Heart right ventricle (tissue), 16 donors: Measurements from ENCODE around the gene TTL. TPM values are rescaled to one million over a fixed set of nuclear protein-coding genes. Genes with fewer than 3 reads are reported as not detected.

Experiments
- ATAC-seq, 8 donors: fragments of 200-7000 bp; cut with Tn5 transposase; one replicate each; pipeline ENCODE4 v1.9.1; 2020; ENCODE audit warnings: mild to moderate bottlenecking in 8 of 8, moderate library complexity in 8 of 8, moderate number of reproducible peaks in 1 of 8
- DNase-seq, 2 donors: peaks; one replicate each; pipeline ENCODE4 v3.0.0-alpha.2; 2020
- H3K27ac ChIP-seq, 10 donors: fragments of 200-600 bp; sonication (generic) in 2 of 10; one replicate each; pipeline versions ENCODE4 v1.5.0 to v1.8.0; 2020 to 2022; ENCODE audit warnings: mild to moderate bottlenecking in 3 of 10
- H3K27me3 ChIP-seq, 7 donors: fragments of 200-600 bp; one replicate each; pipeline ENCODE4 v1.8.0; 2021 to 2022; ENCODE audit warnings: mild to moderate bottlenecking in 2 of 7
- H3K36me3 ChIP-seq, 9 donors: fragments of 200-600 bp; sonication (generic) in 1 of 9; one replicate each; pipeline versions ENCODE4 v1.5.0 to v1.8.0; 2020 to 2022; ENCODE audit warnings: mild to moderate bottlenecking in 2 of 9
- H3K4me1 ChIP-seq, 9 donors: fragments of 200-600 bp; sonication (generic) in 1 of 9; one replicate each; pipeline versions ENCODE4 v1.5.0 to v1.8.0; 2020 to 2022; ENCODE audit warnings: mild to moderate bottlenecking in 4 of 9
- H3K4me3 ChIP-seq, 10 donors: fragments of 200-600 bp; sonication (generic) in 2 of 10; one replicate each; pipeline versions ENCODE4 v1.5.0 to v1.8.0; 2020 to 2022; ENCODE audit warnings: mild to moderate bottlenecking in 7 of 10, moderate library complexity in 2 of 10
- H3K9me3 ChIP-seq, 11 donors: fragments of 200-600 bp in 10 of 11; sonication (generic) in 2 of 11; one replicate each; pipeline versions ENCODE4 v1.5.0 to v1.8.0; 2013 to 2022; ENCODE audit warnings: mild to moderate bottlenecking in 2 of 11, control low read depth in 1 of 11, moderate library complexity in 1 of 11
- WGBS, 2 donors: extraction: QIAGEN DNeasy Blood & Tissue Kit; methylation state at CpG; one replicate each; pipeline ENCODE4 v1.1.7; 2013; ENCODE audit warnings: inconsistent platforms in 1 of 2; 5-methylcytosine and 5-hydroxymethylcytosine counted together
- intact Hi-C, 10 donors: fragments of 100-400 bp; cut with DNase I; formaldehyde crosslinking; loops; one replicate each; pipeline versions ENCODE4 v1.11.1 to v1.14.2; 2022
- polyA plus RNA-seq, 2 donors: library from polyadenylated mRNA; stranded (reverse); fragments of 200-250 nt; gene quantifications; one replicate each; pipeline ENCODE4 v1.2.3, GENCODE V29; 2013
- total RNA-seq, 10 donors: library from RNA; stranded (reverse); fragmentation: NEBNext Ultra II Directional in 3 of 10; extraction: Animal tissue kit (Norgen Biotek cat#: 25700) in 3 of 10; gene quantifications; one replicate each; pipeline versions ENCODE4 v1.2.1 to v1.2.4, GENCODE V29; 2021 to 2023
- TF ChIP-seq, protein P1 (sequence below), 9 donors: fragments of 200-600 bp; sonication (generic) in 2 of 9; IDR thresholded peaks; one replicate each; pipeline versions ENCODE4 v1.5.0 to v1.8.0; 2021 to 2022; ENCODE audit warnings: antibody characterized with exemption in 9 of 9, mild to moderate bottlenecking in 5 of 9, moderate library complexity in 1 of 9
- donor health status: Arrhythmogenic right ventricular cardiomyopathy.
- donor health status: ischemic (EF 13 %, LVEDD 7.1; RV severe dilation, severe dysfunction).
- donor health status: healthy with polysubstance abuse.
- donor health status: DM: no; HTN: yes; CAD: no.
- donor health status: DM: no; HTN: no; CAD: no.
- donor health status: ischemic (EF 25% LVEDD 6.9; RV normal size, moderate dysfunction).
- donor health status: ischemic (EF 25% LVEDD 5.7; RV mildly dilated, moderate dysfunction).
- donor health status: healthy.
- donor health status: DM: yes; HTN: yes; CAD: no.
- donor health status: Ischemic cardiomyopathy.
- donor health status: ischemic (EF 35%, LVEDD 5.7; RV mildly dilated, moderate dysfunction).
- donor health status: nonischemic (EF 11% LVEDD 7.7; RV severe dilation, severe dysfunction).
- donor health status: DM: yes; HTN: yes; CAD: no.
- donor health status: PGD.
- donor health status: ischemic (EF 29% LVEDD 5.4; RV normal size, mild dysfunction).
- donor health status: nonischemic (EF 23%, LVEDD 6.1; RV moderate dilation, normal function).

Gene TTL
- total and polyA plus RNA-seq, 12 donors, result 12.9 to 54.5 (median 46.4) TPM

DNA sequence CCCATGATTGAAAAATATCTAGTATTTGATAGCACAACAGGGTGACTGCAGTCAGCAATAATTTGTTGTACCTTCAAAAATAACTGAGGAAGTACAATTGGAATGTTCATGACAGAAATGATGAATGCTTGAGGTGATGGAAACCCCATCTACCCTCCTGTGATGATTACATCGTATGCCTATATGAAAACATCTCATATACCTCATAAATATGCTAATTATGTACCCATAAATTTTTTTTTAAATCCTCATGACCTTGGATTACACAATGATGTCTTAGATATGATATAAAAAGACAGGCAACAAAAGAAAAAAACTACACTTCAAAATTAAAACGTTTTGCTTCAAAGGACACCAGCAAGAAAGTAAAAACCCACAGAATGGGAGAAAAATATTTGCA, 59.0 kb downstream of the TTL start:
- DNase-seq (no peak), ATAC-seq (no peak)
- Histone ChIP-seq H3K4me3 (peak overlapping the region in 4 of 10 donors; percentile 77 to 81 (median 78)), H3K27me3 (no peaks in the 10 kb centered on the region), H3K9me3 (no peaks in the 10 kb centered on the region), H3K27ac (peak overlapping the region in 2 of 10 donors; percentile 88 to 96), H3K36me3 (peaks cover 0 to 12% (median 0%) of the 10 kb centered on the region in 9 donors), H3K4me1 (peaks cover 5 to 24% (median 17%) of the 10 kb centered on the region in 9 donors)
- WGBS, 2 donors, result 39 to 43% methylated on average over 2 of the region's 2 CpGs
- TF ChIP-seq, protein P1, sequence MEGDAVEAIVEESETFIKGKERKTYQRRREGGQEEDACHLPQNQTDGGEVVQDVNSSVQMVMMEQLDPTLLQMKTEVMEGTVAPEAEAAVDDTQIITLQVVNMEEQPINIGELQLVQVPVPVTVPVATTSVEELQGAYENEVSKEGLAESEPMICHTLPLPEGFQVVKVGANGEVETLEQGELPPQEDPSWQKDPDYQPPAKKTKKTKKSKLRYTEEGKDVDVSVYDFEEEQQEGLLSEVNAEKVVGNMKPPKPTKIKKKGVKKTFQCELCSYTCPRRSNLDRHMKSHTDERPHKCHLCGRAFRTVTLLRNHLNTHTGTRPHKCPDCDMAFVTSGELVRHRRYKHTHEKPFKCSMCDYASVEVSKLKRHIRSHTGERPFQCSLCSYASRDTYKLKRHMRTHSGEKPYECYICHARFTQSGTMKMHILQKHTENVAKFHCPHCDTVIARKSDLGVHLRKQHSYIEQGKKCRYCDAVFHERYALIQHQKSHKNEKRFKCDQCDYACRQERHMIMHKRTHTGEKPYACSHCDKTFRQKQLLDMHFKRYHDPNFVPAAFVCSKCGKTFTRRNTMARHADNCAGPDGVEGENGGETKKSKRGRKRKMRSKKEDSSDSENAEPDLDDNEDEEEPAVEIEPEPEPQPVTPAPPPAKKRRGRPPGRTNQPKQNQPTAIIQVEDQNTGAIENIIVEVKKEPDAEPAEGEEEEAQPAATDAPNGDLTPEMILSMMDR (IDR thresholded peaks at IDR 0.05), result no peak
- intact Hi-C loops, result loop anchor here in 5 of 10 donors (2.0 to 10.0 kb wide), 3 partner anchors 56 to 266 kb away; partner anchors contain the start of genes TTL (in 5 of the 5) and ZC3H6 (in 1 of the 5)

DNA sequence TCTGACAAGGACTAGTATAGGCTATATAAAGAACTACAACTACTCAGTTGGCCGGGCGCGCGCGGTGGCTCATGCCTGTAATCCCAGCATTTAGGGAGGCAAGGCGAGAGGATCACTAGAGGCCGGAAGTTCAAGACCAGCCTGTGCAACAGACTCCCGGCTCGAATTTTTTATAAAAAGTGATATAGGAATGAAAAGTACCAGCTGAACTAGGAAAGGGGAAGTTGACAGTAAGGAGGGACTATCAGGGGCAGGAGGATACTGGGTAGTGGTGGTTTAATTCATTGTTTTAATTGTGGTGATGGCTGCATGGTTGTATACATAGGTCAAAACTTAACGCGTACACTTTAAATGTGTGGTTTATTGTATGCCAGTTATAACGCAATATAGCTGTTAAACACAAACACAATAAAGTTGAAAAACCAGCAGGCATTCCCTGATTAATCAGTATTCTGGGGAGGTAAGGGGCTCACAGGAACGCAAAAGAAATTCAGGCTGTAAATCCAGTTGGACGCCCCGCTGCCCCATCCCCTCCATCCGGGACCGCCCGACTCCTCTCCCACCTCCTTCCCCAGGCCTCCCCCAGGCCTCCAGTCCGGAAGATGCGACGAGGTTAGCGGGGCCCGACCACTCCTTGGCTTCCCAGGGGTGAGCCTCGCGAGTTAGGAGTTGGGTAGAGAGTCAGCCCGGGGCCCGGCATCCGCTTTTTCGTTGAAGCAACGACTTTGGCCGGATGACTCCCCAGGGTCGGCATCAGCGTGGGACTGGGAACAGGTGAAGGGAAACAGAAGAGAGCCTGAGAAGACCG, 59.6 kb downstream of the TTL start:
- peaks cover 5 to 24% (median 17%) of the 10 kb centered on the region in 9 donors for H3K4me1 ChIP-seq
- H3K9me3 ChIP-seq, result no peaks in the 10 kb centered on the region
- ATAC-seq (peak; percentile 86 to 93 (median 90)), DNase-seq (peak; percentile 71 to 72)
- intact Hi-C loops, result loop anchor here in 5 of 10 donors (2.0 to 10.0 kb wide), 3 partner anchors 57 to 267 kb away; partner anchors contain the start of genes TTL (in 5 of the 5) and ZC3H6 (in 1 of the 5)
- H3K4me3 ChIP-seq, result peak overlapping the region; percentile 70 to 99 (median 80)
- H3K36me3 ChIP-seq, result peaks cover 0 to 16% (median 0%) of the 10 kb centered on the region in 9 donors
- peak overlapping the region; percentile 65 to 96 (median 88) for H3K27ac ChIP-seq
- no peaks in the 10 kb centered on the region for H3K27me3 ChIP-seq
- TF ChIP-seq, protein P1 (IDR thresholded peaks at IDR 0.05), result no peak
- WGBS, 2 donors, result 17 to 20% methylated on average over 34 of the region's 34 CpGs

GRCh38 chr2:112542123-112542983, 60.4 kb downstream of the TTL start, which contains the start of gene POLR1B:
Gene POLR1B (plus strand): TSS chr2:112542465. CDS start chr2:112542495, 30 bp downstream.
- H3K36me3 ChIP-seq, result peaks cover 0 to 24% (median 5%) of the 10 kb centered on the region in 9 donors
- H3K27ac ChIP-seq, result peak within 1 kb of the TSS; percentile 65 to 96 (median 88)
- peak; percentile 95 to 98 (median 96) for ATAC-seq
- peak; percentile 82 to 87 for DNase-seq
- peak within 1 kb of the TSS; percentile 70 to 99 (median 80) for H3K4me3 ChIP-seq
- H3K4me1 ChIP-seq, result peaks cover 5 to 24% (median 17%) of the 10 kb centered on the region in 9 donors
- H3K27me3 ChIP-seq, result no peaks in the 10 kb centered on the region
- H3K9me3 ChIP-seq, result no peaks in the 10 kb centered on the region
- intact Hi-C loops, result loop anchor here in 5 of 10 donors (5.0 to 10.0 kb wide), 2 partner anchors 58 to 60 kb away; partner anchors contain the start of gene TTL (in 5 of the 5)
- TF ChIP-seq, protein P1 (IDR thresholded peaks at IDR 0.05), result peak in 1 of 9 donors; percentile 9
- 0% methylated on average over 67 of the region's 67 CpGs for WGBS, 2 donors
